Loucy (cell line): ENCODE measurements around the gene FASTKD3.

Experiments
- H2AFZ ChIP-seq: fragments of 200-600 bp; sonication (generic); 2 replicates; pipeline ENCODE4 v1.6.0; 2016; ENCODE audit warnings: antibody characterized with exemption, mild to moderate bottlenecking, low read length, moderate library complexity
- H3F3A ChIP-seq: fragments of 200-600 bp; 2 replicates; pipeline ENCODE4 v1.6.0; 2016; ENCODE audit warnings: antibody characterized with exemption, low read depth, mild to moderate bottlenecking
- H3K27me3 ChIP-seq: fragments of 200-600 bp; sonication (generic); 2 replicates; pipeline ENCODE4 v1.6.1; 2014; ENCODE audit warnings: low read length, mild to moderate bottlenecking; ENCODE audit not compliant: insufficient read depth, poor library complexity, severe bottlenecking
- H3K36me3 ChIP-seq: fragments of 200-600 bp; sonication (generic); 2 replicates; pipeline ENCODE4 v1.6.1; 2016; ENCODE audit warnings: low read length; ENCODE audit not compliant: insufficient read depth
- H3K4me1 ChIP-seq: fragments of 200-600 bp; sonication (generic); 2 replicates; pipeline ENCODE4 v1.5.1; 2014; ENCODE audit warnings: low read length, mild to moderate bottlenecking; ENCODE audit not compliant: insufficient read depth, poor library complexity, severe bottlenecking
- H3K4me2 ChIP-seq: fragments of 200-600 bp; sonication (generic); 2 replicates; pipeline ENCODE4 v1.6.0; 2014; ENCODE audit warnings: antibody characterized with exemption, low read length, low read depth, mild to moderate bottlenecking; ENCODE audit not compliant: poor library complexity, severe bottlenecking
- H3K4me3 ChIP-seq: fragments of 200-600 bp; sonication (generic); 2 replicates; pipeline ENCODE4 v1.5.1; 2014; ENCODE audit warnings: low read length, mild to moderate bottlenecking, mixed read lengths; ENCODE audit not compliant: poor library complexity, severe bottlenecking
- H3K79me2 ChIP-seq: fragments of 200-600 bp; sonication (generic); 2 replicates; pipeline ENCODE4 v1.6.1; 2014; ENCODE audit warnings: low read length; ENCODE audit not compliant: insufficient read depth
- H3K9ac ChIP-seq: fragments of 200-600 bp; sonication (generic); 2 replicates; pipeline ENCODE4 v1.6.0; 2014; ENCODE audit warnings: mild to moderate bottlenecking, low read depth, low read length, moderate library complexity; ENCODE audit not compliant: poor library complexity, severe bottlenecking
- H3K9me2 ChIP-seq: fragments of 200-600 bp; sonication (generic); replicated peaks from 2 replicates; pipeline ENCODE4 v1.6.1; 2016; ENCODE audit warnings: low read depth, low read length, mixed read lengths
- H3K9me3 ChIP-seq: fragments of 200-600 bp; sonication (generic); 2 replicates; pipeline ENCODE4 v1.6.1; 2014; ENCODE audit warnings: mild to moderate bottlenecking, antibody characterized with exemption, low read length, low read depth; ENCODE audit not compliant: insufficient read depth
- H4K20me1 ChIP-seq: fragments of 200-600 bp; sonication (generic); 2 replicates; pipeline ENCODE4 v1.6.0; 2014; ENCODE audit warnings: antibody characterized with exemption, low read length, mild to moderate bottlenecking; ENCODE audit not compliant: insufficient read depth, poor library complexity, severe bottlenecking
- CTCF ChIP-seq: fragments of 200-600 bp; sonication (generic); conservative IDR thresholded peaks from 2 replicates; pipeline ENCODE4 v1.5.1; 2014; ENCODE audit warnings: mild to moderate bottlenecking, antibody characterized with exemption, low read length
- EZH2phosphoT487 ChIP-seq: fragments of 200-600 bp; IDR thresholded peaks from 2 replicates; pipeline ENCODE4 v1.6.1; 2018; ENCODE audit warnings: antibody characterized with exemption, mild to moderate bottlenecking, moderate library complexity, borderline replicate concordance

The FASTKD3 gene

GRCh38 chr5:7882926-7883325 is 14.1 kb upstream of the FASTKD3 start:
- Histone ChIP-seq H3K9me2 (no peaks in the 10 kb centered on the region), H3K27me3 (no peaks in the 10 kb centered on the region), H3K79me2 (peaks cover 7% of the 10 kb centered on the region; the same call in 1 of the 2 replicates), H3K9ac (no peak overlapping the region), H2AFZ (no peak overlapping the region), H3K4me2 (no peak overlapping the region), H3K4me1 (no peaks in the 10 kb centered on the region), H3F3A (no peaks in the 10 kb centered on the region), H4K20me1 (peaks cover 7% of the 10 kb centered on the region), H3K9me3 (no peaks in the 10 kb centered on the region), H3K36me3 (peaks cover 83% of the 10 kb centered on the region; the same call in 1 of the 2 replicates), H3K4me3 (no peak overlapping the region)
- TF ChIP-seq EZH2phosphoT487 (no peak), CTCF (no peak)

- H3K27me3 ChIP-seq: no peaks in the 10 kb centered on the region
- H3K4me1 ChIP-seq: no peaks in the 10 kb centered on the region
- H2AFZ ChIP-seq: no peak overlapping the region
- no peak overlapping the region for H3K9ac ChIP-seq
- H3K9me2 ChIP-seq: no peaks in the 10 kb centered on the region
- H3K36me3 ChIP-seq: peaks cover 90% of the 10 kb centered on the region
- H3K79me2 ChIP-seq: peaks cover 7% of the 10 kb centered on the region; the same call in 1 of the 2 replicates
- peaks cover 7% of the 10 kb centered on the region for H4K20me1 ChIP-seq
- no peak overlapping the region for H3K4me3 ChIP-seq
- H3K9me3 ChIP-seq: no peaks in the 10 kb centered on the region
- TF ChIP-seq EZH2phosphoT487 (no peak), CTCF (no peak)
- H3F3A ChIP-seq: no peaks in the 10 kb centered on the region
- no peak overlapping the region for H3K4me2 ChIP-seq
Observed at GRCh38 chr5:7881816-7882215, 13.0 kb upstream of the FASTKD3 start.

GRCh38 chr5:7881091-7881490 is 12.3 kb upstream of the FASTKD3 start:
- Histone ChIP-seq H3K9me3 (no peaks in the 10 kb centered on the region), H3K9ac (no peak overlapping the region), H4K20me1 (peaks cover 7% of the 10 kb centered on the region), H3K79me2 (peaks cover 10% of the 10 kb centered on the region; the same call in 1 of the 2 replicates), H3K4me3 (no peak overlapping the region), H2AFZ (no peak overlapping the region), H3K9me2 (no peaks in the 10 kb centered on the region), H3K27me3 (no peaks in the 10 kb centered on the region), H3F3A (no peaks in the 10 kb centered on the region), H3K36me3 (peaks cover 91% of the 10 kb centered on the region), H3K4me2 (no peak overlapping the region), H3K4me1 (no peaks in the 10 kb centered on the region)
- TF ChIP-seq EZH2phosphoT487 (no peak), CTCF (no peak; the same call in 1 of the 2 replicates)
